DMS114 treated with DMSO at 0.1 percent for 48 hours (cell line): ENCODE results near the gene IL4R.
"Not testable (repeated sequence)": the region's sequence is repeated elsewhere in the genome, so short reads cannot be mapped to it uniquely, and the experiment has no call there.

Experiments used
- DNase-seq: peaks from one replicate; lab custom pipeline; 2025; ENCODE audit not compliant: unreplicated experiment; lab: John Stamatoyannopoulos, UW

The IL4R gene

DNA sequence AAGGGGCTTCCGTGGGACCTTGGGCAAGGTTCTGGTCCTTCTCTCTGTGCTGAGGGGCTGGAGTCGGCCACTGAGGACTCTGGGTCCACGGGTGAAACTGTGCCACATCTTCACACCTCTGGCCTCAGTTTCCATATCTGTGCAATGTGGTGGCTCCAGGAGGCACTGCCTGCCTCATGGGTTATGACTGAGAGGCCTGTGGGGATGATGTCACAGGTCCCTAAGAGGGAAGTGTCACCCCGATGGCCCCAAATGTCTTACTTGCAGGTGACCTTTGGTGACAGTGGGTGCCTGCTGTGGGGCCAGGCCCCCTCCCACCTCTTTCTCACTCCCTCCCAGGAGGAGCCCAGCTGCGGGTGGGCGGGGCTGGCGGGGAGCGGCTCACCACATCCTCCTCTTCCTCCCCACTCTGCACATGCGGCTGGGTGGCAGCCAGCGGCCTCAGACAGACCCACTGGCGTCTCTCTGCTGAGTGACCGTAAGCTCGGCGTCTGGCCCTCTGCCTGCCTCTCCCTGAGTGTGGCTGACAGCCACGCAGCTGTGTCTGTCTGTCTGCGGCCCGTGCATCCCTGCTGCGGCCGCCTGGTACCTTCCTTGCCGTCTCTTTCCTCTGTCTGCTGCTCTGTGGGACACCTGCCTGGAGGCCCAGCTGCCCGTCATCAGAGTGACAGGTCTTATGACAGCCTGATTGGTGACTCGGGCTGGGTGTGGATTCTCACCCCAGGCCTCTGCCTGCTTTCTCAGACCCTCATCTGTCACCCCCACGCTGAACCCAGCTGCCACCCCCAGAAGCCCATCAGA, 88.2 kb downstream of the IL4R start, which contains the start of gene IL21R:
TSS of gene IL21R (plus strand) at position 407 of the 801 bp plus-strand sequence. CDS start 27,898 bp downstream, outside the sequence.
- no peak for DNase-seq

DNA sequence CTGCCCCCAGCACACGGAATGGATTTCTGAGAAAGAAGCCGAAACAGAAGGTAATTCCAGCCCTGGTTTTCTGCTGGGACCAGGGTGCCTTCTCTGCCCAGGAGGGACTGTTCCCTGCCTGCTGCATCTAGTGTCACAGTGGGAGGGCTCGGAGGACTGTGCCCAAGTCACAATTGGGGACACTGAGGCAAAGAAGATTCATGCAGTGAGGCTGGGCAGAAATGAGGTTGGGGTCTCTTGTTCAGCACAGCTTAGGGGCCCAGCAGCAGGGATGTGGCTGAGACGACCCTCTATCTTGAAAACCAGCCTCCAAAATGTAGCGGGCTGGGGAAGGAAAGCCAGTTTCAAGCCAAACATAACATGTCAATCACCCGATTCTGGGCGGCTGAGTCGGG, 88.8 kb downstream of the IL4R start:
- DNase-seq, result no peak

GRCh38 chr16:27402964-27403600, 89.3 kb downstream of the IL4R start:
- DNase-seq, result no peak

DNA sequence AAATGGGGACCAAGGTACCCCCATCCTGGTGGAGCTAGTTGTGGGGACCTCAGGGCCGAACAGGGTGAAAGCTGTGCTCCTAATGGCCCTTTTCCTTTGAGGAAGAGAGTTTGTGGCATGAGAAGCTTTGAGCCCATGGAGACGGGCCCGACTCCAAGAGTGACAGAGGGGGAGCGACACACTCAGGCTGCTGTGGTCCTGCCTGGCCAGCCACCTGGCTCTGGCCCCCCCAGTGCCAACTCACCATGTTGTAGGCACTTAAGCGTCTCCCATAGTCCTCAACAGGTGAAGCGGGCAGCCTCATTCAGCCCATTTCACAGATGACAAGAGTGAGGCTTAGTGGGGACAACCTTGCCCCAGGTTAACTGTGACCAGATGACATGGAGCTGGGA, 89.8 kb downstream of the IL4R start:
- DNase-seq, result no peak

- DNase-seq, result no peak
Measured at GRCh38 chr16:27404163-27404823, 90.5 kb downstream of the IL4R start.

DNA sequence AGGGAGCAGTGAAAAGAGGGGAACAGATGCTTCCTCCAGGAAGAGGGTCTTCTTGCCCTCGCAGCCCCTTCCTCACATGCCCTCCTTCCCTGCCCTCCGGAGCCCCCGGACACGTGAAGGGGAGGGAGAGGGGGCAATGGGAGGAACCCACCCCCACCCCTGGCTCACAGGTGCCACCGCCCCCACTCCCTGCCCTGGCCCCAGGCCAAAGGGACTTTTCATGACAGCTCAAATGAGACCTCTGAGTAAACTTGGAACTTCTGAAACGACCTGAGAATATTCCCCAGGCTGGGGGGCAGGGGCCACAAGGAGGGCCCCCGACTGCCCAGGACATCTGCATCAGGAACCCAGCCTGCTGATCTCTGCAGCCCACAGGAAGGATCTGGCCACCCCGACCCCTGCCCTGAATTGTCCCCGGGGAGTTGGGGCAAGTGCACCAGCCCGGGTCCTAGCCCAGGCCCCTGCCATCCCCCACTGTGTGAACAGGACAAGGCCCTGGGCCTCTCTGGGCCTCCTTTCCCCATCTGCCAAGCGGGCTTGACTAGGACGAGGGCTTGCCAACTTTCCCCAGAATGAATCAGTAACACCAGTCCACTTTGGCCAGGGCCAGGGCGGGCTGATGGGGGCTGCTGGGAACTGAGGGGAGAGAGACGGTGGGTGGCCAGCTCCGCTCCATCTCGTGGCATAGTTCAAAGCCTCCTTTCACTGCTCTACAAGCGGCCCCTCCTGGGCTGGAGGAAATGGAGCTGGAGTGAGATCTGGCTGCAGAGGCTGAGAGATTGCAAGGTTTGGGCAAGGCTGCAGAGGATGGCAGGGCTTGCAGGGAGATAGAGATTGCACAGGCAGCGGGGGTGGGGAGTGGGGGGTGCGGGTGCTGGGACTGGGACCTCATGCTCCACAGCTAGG, 92.0 kb downstream of the IL4R start:
- DNase-seq, result no peak

DNA sequence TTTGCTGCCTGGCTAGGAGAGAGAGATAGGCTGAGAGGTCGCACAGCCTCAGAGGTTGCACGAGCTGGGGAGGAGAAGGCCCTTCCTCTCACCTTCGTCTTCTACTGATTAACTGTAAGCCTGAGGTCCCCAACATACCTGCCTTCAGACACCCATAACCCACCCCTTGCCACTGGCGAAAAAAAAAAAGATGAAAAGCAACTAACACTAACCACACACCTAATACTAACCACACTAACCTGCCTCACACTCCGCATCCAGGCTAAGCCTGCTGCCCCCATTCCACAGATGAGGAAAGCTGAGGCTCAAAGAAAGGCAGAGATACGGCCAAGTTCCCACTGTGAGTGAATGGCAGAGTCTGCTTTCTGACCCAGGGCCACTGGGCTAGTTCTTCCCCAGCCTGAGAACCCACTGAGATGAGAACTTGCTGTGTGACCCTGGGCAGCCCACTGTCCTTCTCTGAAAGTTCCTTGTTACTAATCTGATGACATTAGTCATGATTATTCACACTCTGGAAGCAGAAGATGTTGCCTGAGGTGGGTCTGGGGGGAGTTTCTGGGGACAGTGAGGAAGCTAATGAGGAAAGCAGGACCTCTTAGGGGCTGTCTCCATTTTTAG, 92.8 kb downstream of the IL4R start:
- no peak for DNase-seq

GRCh38 chr16:27407133-27407532, 93.4 kb downstream of the IL4R start:
- DNase-seq, result no peak

GRCh38 chr16:27408012-27408601, 94.3 kb downstream of the IL4R start:
- DNase-seq, result no peak

DNA sequence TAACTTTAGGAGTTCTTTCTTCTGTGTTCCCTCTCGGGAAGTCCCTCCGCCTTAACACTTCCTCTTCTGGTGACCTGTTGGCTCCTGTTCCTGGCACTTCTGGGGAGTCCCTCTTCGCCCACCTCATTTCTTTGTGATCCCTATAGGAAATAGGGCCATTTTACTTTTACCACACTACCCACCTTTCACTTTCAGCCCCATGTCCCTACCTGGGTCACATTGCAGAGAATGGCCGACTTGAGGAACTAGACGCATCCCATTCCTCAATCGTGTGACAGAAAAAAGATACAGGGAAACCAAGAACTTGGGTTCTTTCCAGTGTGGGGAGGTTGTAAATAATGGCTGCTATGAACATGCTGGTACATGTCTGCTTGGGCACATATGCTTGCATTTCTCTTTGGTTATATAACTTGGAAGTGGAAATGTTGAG, 94.8 kb downstream of the IL4R start:
- DNase-seq, result no peak

DNA sequence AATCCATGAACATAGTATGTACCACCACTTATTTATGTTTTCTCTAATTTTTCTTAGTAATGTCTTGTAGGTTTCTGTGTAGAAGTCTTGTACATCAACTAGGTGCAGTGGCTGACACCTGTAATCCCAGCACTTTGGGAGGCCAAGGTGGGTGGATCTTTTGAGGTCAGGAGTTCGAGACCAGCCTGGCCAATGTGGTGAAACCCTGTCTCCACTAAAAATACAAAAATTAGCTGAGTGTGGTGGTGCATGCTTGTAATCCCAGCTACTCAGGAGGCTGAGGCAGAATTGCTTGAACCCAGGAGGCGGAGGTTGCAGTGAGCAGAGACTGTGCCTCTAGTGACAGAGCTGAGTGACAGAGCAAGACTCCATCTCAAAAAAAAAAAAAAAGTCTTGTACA, 96.2 kb downstream of the IL4R start:
- not testable (repeated sequence) for DNase-seq

DNA sequence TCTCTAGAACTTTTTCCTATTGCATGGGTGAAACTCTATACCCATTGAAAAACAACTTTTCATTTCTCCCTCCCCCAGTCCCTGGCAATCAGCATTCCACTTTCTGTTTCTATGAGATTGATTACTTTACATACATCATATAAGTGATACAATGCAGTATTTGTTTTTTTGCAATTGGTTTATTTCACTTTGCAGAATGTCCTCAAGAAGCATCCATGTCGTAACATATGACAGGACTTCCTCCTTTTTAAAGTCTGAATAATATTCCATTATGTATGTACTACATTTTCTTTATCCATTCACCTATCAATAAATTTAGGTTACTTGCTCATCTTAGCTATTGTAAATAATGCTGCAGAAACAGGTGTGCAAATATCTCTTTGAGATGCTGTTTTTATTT, 97.0 kb downstream of the IL4R start:
- DNase-seq, result no peak

DNA sequence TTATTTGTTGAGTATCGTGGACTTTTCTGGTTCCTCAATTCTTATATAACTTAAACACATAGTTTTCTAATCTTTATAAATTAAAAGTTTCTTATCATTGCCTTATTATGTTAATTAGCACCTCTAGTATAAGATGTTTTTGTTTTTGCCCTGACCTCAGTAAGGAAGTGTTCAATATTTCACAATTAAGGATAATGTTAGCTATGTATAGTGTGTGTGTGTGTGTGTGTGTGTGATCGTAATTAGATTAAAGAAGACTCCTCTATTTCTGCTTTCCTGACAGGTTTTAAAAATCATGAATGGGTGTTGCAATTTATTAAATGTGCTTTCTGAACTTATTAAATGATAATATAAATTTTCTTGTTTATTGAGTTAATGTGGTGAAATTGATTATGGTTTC, 100.2 kb downstream of the IL4R start:
- DNase-seq, result no peak
